H9 (cell line): Measurements from ENCODE around the gene UBR2. TPM values are rescaled to one million over a fixed set of nuclear protein-coding genes. Genes with fewer than 3 reads are reported as not detected.

Experiments used
- DNase-seq: peaks from one replicate; pipeline ENCODE4 v3.0.0-alpha.2; 2017
- H2AFZ ChIP-seq: one replicate; pipeline ENCODE4 v1.6.1; 2013; ENCODE audit warnings: mild to moderate bottlenecking, low read length, control low read depth, moderate library complexity
- H2AK5ac ChIP-seq: 2 replicates; pipeline ENCODE4 v1.6.1; 2013; ENCODE audit warnings: low read length, control low read depth, mixed read lengths; ENCODE audit not compliant: insufficient read length
- H2BK120ac ChIP-seq: one replicate; pipeline ENCODE4 v1.6.1; 2013; ENCODE audit warnings: low read depth, mild to moderate bottlenecking, low read length, control low read depth, inconsistent platforms; ENCODE audit not compliant: poor library complexity, severe bottlenecking
- H2BK12ac ChIP-seq: 2 replicates; pipeline ENCODE4 v1.6.1; 2013; ENCODE audit warnings: low read length, control low read depth, mixed read lengths, low read depth; ENCODE audit not compliant: insufficient read length
- H2BK15ac ChIP-seq: 2 replicates; pipeline ENCODE4 v1.6.1; 2013; ENCODE audit warnings: low read depth, low read length, control low read depth
- H2BK20ac ChIP-seq: one replicate; pipeline ENCODE4 v1.6.1; 2013; ENCODE audit warnings: low read depth, mild to moderate bottlenecking, low read length, control low read depth, inconsistent platforms; ENCODE audit not compliant: poor library complexity, severe bottlenecking
- H2BK5ac ChIP-seq: 2 replicates; pipeline ENCODE4 v1.6.1; 2013; ENCODE audit warnings: low read length, control low read depth, mixed read lengths; ENCODE audit not compliant: insufficient read length
- H3K14ac ChIP-seq: 2 replicates; pipeline ENCODE4 v1.6.1; 2013; ENCODE audit warnings: low read length, control low read depth; ENCODE audit not compliant: insufficient read depth
- H3K18ac ChIP-seq: 2 replicates; pipeline ENCODE4 v1.6.1; 2013; ENCODE audit warnings: low read depth, mild to moderate bottlenecking, mixed read lengths, low read length, control low read depth; ENCODE audit not compliant: insufficient read length
- H3K23ac ChIP-seq: 2 replicates; pipeline ENCODE4 v1.6.1; 2013; ENCODE audit warnings: low read length, control low read depth, mixed read lengths, low read depth; ENCODE audit not compliant: insufficient read length
- H3K23me2 ChIP-seq: 2 replicates; pipeline ENCODE4 v1.6.1; 2013; ENCODE audit warnings: low read depth, mild to moderate bottlenecking, mixed read lengths, low read length, control low read depth; ENCODE audit not compliant: insufficient read length, poor library complexity, severe bottlenecking
- H3K27ac ChIP-seq: 2 replicates; pipeline ENCODE4 v1.5.1; 2013; ENCODE audit warnings: low read length, control low read depth, mixed read lengths, low read depth; ENCODE audit not compliant: insufficient read length
- H3K27me3 ChIP-seq: 2 replicates; pipeline ENCODE4 v1.6.1; 2013; ENCODE audit warnings: low read length, control low read depth, inconsistent platforms; ENCODE audit not compliant: insufficient read depth
- H3K4ac ChIP-seq: 2 replicates; pipeline ENCODE4 v1.6.1; 2013; ENCODE audit warnings: low read depth, mild to moderate bottlenecking, control low read depth, inconsistent platforms, low read length, moderate library complexity
- H3K4me1 ChIP-seq: 2 replicates; pipeline ENCODE4 v1.6.1; 2013; ENCODE audit warnings: low read length, control low read depth, inconsistent platforms; ENCODE audit not compliant: insufficient read depth
- H3K4me2 ChIP-seq: 2 replicates; pipeline ENCODE4 v1.6.1; 2013; ENCODE audit warnings: low read length, control low read depth, mixed read lengths; ENCODE audit not compliant: insufficient read length, insufficient read depth
- H3K56ac ChIP-seq: 2 replicates; pipeline ENCODE4 v1.6.1; 2013; ENCODE audit warnings: low read depth, mild to moderate bottlenecking, mixed read lengths, low read length, control low read depth; ENCODE audit not compliant: insufficient read length
- H3K79me1 ChIP-seq: 2 replicates; pipeline ENCODE4 v1.6.1; 2013; ENCODE audit warnings: low read depth, mild to moderate bottlenecking, moderate library complexity, low read length, control low read depth, inconsistent platforms; ENCODE audit not compliant: insufficient read depth, poor library complexity, severe bottlenecking
- H3K79me2 ChIP-seq: 2 replicates; pipeline ENCODE4 v1.6.1; 2013; ENCODE audit warnings: low read length, control low read depth, inconsistent platforms; ENCODE audit not compliant: insufficient read depth
- H3K9ac ChIP-seq: 2 replicates; pipeline ENCODE4 v1.6.1; 2013; ENCODE audit warnings: low read length, control low read depth, mixed read lengths; ENCODE audit not compliant: insufficient read length; ENCODE audit errors: extremely low read depth
- H3K9me3 ChIP-seq: one replicate; pipeline ENCODE4 v1.6.1; 2013; ENCODE audit warnings: low read depth, low read length, inconsistent platforms; ENCODE audit not compliant: control insufficient read depth
- H3T11ph ChIP-seq: one replicate; pipeline ENCODE4 v1.6.1; 2013; ENCODE audit warnings: mild to moderate bottlenecking, low read length, control low read depth, inconsistent platforms
- H4K20me1 ChIP-seq: one replicate; pipeline ENCODE4 v1.6.1; 2013; ENCODE audit not compliant: control insufficient read depth, insufficient read length, insufficient read depth
- H4K5ac ChIP-seq: 2 replicates; pipeline ENCODE4 v1.6.1; 2013; ENCODE audit warnings: low read depth, mild to moderate bottlenecking, mixed read lengths, low read length, control low read depth; ENCODE audit not compliant: insufficient read length
- H4K8ac ChIP-seq: replicated peaks from 2 replicates; pipeline ENCODE4 v1.6.1; 2013; ENCODE audit warnings: low read length, control low read depth, mixed read lengths, low read depth; ENCODE audit not compliant: insufficient read length
- H4K91ac ChIP-seq: 2 replicates; pipeline ENCODE4 v1.6.1; 2013; ENCODE audit warnings: low read depth, mild to moderate bottlenecking, moderate library complexity, mixed read lengths, low read length, control low read depth; ENCODE audit not compliant: insufficient read length
- H3K27ac Mint-ChIP-seq, 3 experiments: 2 replicates in 2 of 3; 3 replicates in 1 of 3; pipeline ENCODE4 v1.8.0; 2020 to 2021; ENCODE audit warnings: mixed read lengths in 3 of 3, mild to moderate bottlenecking in 1 of 3, moderate library complexity in 1 of 3
- H3K27me3 Mint-ChIP-seq: 2 replicates; pipeline ENCODE4 v1.8.0; 2021; ENCODE audit warnings: low read depth, mild to moderate bottlenecking, moderate library complexity, mixed read lengths
- H3K36me3 Mint-ChIP-seq, 3 experiments: 2 replicates in 2 of 3; 3 replicates in 1 of 3; pipeline ENCODE4 v1.8.0; 2020 to 2021; ENCODE audit warnings: low read depth in 3 of 3, mixed read lengths in 3 of 3; ENCODE audit not compliant: insufficient read depth in 1 of 3
- H3K4me1 Mint-ChIP-seq, 2 experiments: 2 replicates each; pipeline ENCODE4 v1.8.0; 2020; ENCODE audit warnings: mixed read lengths in 2 of 2
- H3K4me3 Mint-ChIP-seq, 2 experiments: 2 replicates in 1 of 2; 3 replicates in 1 of 2; pipeline ENCODE4 v1.8.0; 2020 to 2021; ENCODE audit warnings: mild to moderate bottlenecking in 2 of 2, mixed read lengths in 2 of 2, moderate library complexity in 1 of 2
- H3K9me3 Mint-ChIP-seq, 2 experiments: 2 replicates in 1 of 2; 3 replicates in 1 of 2; pipeline ENCODE4 v1.8.0; 2020; ENCODE audit warnings: mild to moderate bottlenecking in 2 of 2, mixed read lengths in 2 of 2, moderate library complexity in 1 of 2
- CTCF ChIP-seq: fragments of 200-600 bp; sonication (generic); conservative IDR thresholded peaks from 3 replicates; pipeline ENCODE4 v1.8.0; 2021; ENCODE audit warnings: antibody characterized with exemption, mild to moderate bottlenecking
- WGBS: extraction: QIAGEN DNeasy Blood & Tissue Kit; methylation state at CpG from one replicate; pipeline ENCODE4 v1.1.7; 2013; ENCODE audit warnings: missing lambda C conversion rate, low lambda C conversion rate, mixed read lengths; ENCODE audit not compliant: insufficient read length; ENCODE audit errors: extremely low coverage; 5-methylcytosine and 5-hydroxymethylcytosine counted together
- total RNA-seq: library from RNA; stranded (reverse); gene quantifications from 2 replicates; pipeline ENCODE4 v1.2.1, GENCODE V29; 2021

UBR2 gene
- total RNA-seq, 1 experiment from 2014 or later, result 18.7 TPM

GRCh38 chr6:42526616-42527015, 37.2 kb upstream of the UBR2 start:
- Histone ChIP-seq H3K4ac (no peak overlapping the region), H3K27ac (no peak overlapping the region), H3K9ac (no peak overlapping the region), H3T11ph (no peak overlapping the region), H3K18ac (no peak overlapping the region), H2AK5ac (no peak overlapping the region), H3K4me2 (no peak overlapping the region), H2BK120ac (no peak overlapping the region), H2BK5ac (no peak overlapping the region), H2BK20ac (no peak overlapping the region), H3K79me2 (no peaks in the 10 kb centered on the region), H3K14ac (no peak overlapping the region), H2BK15ac (no peak overlapping the region), H3K4me1 (no peaks in the 10 kb centered on the region), H3K56ac (no peak overlapping the region), H4K20me1 (no peaks in the 10 kb centered on the region), H3K79me1 (no peaks in the 10 kb centered on the region), H4K5ac (no peak overlapping the region), H3K23ac (no peak overlapping the region), H3K9me3 (no peaks in the 10 kb centered on the region), H3K23me2 (no peaks in the 10 kb centered on the region), H2AFZ (no peak overlapping the region), H2BK12ac (no peak overlapping the region), H3K27me3 (no peaks in the 10 kb centered on the region), H4K91ac (no peak overlapping the region), H4K8ac (no peak overlapping the region)
- no CpG with 5 or more reads among the region's 3 CpGs for WGBS
- H3K4me3 Mint-ChIP-seq, result no peak overlapping the region
- no peak overlapping the region for H3K27ac Mint-ChIP-seq
- no peaks in the 10 kb centered on the region for H3K4me1 Mint-ChIP-seq
- no peaks in the 10 kb centered on the region for H3K36me3 Mint-ChIP-seq
- no peak for TF ChIP-seq CTCF
- no peaks in the 10 kb centered on the region for H3K9me3 Mint-ChIP-seq
- DNase-seq, result no peak
- peaks cover 1% of the 10 kb centered on the region; the same call in 1 of the 2 replicates for H3K27me3 Mint-ChIP-seq
